Left cardiac atrium (tissue), 4 donors: ENCODE results near the gene CDH13. TPM values are rescaled to one million over a fixed set of nuclear protein-coding genes. Genes with fewer than 3 reads are reported as not detected.

Source experiments
- ATAC-seq, 2 donors: fragments of 200-7000 bp; cut with Tn5 transposase; one replicate each; pipeline ENCODE4 v1.9.1; 2020; ENCODE audit warnings: mild to moderate bottlenecking in 2 of 2, moderate library complexity in 2 of 2
- DNase-seq: peaks from one replicate; pipeline ENCODE4 v3.0.0-alpha.2; 2020
- intact Hi-C, 2 donors: fragments of 100-400 bp; cut with DNase I; formaldehyde crosslinking; loops; one replicate each; pipeline versions ENCODE4 v1.14.1 to v1.15.1; 2022 to 2023
- total RNA-seq, 2 donors: library from RNA; stranded (reverse); fragmentation: NEBNext Ultra II Directional; extraction: Animal tissue kit (Norgen Biotek cat#: 25700); gene quantifications; one replicate each; pipeline ENCODE4 v1.2.1, GENCODE V29; 2021
- donor health status: DM: no; HTN: yes; CAD: no.
- donor health status: DM: no; HTN: yes; CAD: no; lungs with severe emphysema.
- donor health status: DM: yes; HTN: yes; CAD: no.
- donor health status: Dilated cardiomyopathy.

Gene CDH13
- total RNA-seq, 2 donors from 2014 or later, result 68.6 to 100 TPM

GRCh38 chr16:83797013-83797412 lies 1170.2 kb downstream of the CDH13 start:
- ATAC-seq (no peak), DNase-seq (no peak)
- intact Hi-C loops, result no loop called here

- ATAC-seq (no peak), DNase-seq (no peak)
- intact Hi-C loops, result no loop called here
Observed at GRCh38 chr16:83799336-83799735, 1172.6 kb downstream of the CDH13 start.

- intact Hi-C loops, result no loop called here
- ATAC-seq, result peak; percentile 57 to 70
- DNase-seq, result no peak
Observed at GRCh38 chr16:83802135-83802534, 1175.4 kb downstream of the CDH13 start.

DNA sequence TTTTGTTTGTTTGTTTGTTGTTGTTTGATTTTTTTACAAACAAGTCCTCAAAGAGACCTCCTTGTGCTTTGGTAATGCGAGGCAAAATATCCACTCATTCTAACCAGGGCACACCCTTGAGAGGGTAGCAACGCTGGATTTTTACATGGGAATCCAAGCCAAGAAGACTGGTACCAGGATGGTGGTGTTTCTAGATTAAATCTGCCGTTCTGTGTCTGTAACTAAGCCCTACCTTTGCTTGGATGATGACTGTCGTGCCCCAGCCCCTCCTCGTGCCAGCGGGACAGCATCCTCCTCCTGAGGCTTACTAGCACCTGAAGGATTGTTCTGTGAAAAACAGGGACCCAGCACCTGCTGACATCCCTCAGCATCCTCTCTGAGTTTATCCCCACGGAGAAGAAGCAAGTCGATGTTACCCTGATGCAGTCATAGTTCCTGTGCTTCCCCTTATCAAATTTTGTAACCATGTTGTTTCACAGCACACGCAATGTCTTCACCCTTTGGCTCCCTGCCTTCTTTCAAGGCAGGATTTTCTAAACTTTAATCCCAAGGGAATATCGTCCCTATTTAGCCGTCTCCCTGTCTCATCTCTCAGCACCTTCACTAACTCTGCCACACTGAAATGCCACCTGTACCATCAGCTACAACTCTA lies 1175.9 kb downstream of the CDH13 start:
- ATAC-seq, result no peak
- intact Hi-C loops, result no loop called here
- DNase-seq, result no peak

- intact Hi-C loops, result no loop called here
- ATAC-seq (no peak), DNase-seq (no peak)
Observed at GRCh38 chr16:83803811-83804210, 1177.0 kb downstream of the CDH13 start.

- DNase-seq, result no peak
- ATAC-seq, result no peak
- intact Hi-C loops, result no loop called here
Observed at GRCh38 chr16:83804366-83804765, 1177.6 kb downstream of the CDH13 start.

GRCh38 chr16:83806036-83806435 lies 1179.3 kb downstream of the CDH13 start:
- no peak for ATAC-seq
- no peak for DNase-seq
- intact Hi-C loops, result no loop called here

- DNase-seq, result no peak
- intact Hi-C loops, result no loop called here
- ATAC-seq, result no peak
Observed at GRCh38 chr16:83806731-83807130, 1180.0 kb downstream of the CDH13 start.

DNA sequence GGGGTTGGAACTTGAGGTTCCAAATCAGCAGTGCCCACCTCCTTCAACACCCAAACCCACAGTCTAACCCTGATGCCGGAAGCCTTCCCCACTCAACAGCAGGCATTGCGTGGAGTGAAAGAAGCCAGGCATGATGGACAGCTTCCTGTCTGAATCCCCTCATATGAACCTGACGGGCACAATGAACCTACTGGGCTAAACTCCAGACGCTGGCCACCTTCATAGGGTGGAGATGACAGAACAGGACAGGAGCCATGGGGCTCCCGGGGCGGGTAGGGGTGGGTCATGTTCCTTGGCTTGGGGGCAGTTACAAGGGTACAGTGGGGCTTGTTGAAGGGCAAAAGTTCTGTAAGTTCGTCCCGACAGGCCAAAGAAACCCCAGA lies 1180.5 kb downstream of the CDH13 start:
- no peak for DNase-seq
- ATAC-seq, result no peak
- intact Hi-C loops, result no loop called here

DNA sequence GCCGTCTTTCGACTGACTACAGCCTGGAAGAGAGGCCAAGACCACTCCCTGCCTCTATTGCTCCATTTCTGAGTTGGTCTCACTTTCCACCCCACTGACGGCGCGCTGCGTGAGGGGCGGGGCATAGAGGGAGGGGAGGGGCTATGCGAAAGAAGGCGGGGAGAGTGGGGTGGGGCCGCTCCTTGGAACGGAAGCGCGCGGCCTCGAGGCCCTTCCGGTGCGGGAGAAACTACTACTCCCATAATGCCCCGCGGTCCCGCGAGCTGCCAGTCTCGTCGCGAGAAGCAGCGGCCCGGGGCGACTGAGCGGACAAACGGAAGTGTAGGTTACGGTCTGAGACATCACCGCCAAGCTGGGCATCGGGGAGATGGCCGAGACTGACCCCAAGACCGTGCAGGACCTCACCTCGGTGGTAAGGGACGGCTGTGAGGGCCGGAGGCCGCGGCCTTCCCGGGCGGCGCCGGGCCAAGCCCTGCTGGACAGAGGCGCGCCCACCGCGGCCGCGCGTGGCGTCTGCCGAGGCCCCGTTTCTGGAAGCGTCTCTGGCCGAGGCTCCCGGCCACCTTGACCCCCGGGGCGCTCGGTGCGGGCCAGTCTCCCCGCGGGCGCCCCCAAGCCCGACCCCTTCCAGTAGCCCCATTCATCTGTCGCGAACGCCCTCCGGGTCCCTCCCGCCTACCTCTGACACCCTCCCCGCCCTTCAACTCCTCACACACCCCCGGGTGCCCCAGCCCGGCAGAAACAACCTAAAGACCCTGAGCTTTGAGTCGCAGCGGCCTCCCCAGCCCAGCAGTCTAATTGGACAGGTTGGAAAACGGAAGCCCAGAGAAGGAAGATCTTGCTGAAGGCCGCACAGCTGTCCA lies 1181.2 kb downstream of the CDH13 start, which contains the start of gene HSBP1:
HSBP1 (plus strand) TSS at position 269 of the 863 bp plus-strand sequence; CDS start at position 368, 99 bp downstream.
- peak; percentile 98 to 99 for ATAC-seq
- peak; percentile 97 for DNase-seq
- intact Hi-C loops, result no loop called here

GRCh38 chr16:83808573-83809014 lies 1181.8 kb downstream of the CDH13 start:
- intact Hi-C loops, result no loop called here
- DNase-seq (no peak), ATAC-seq (no peak)

- DNase-seq (no peak), ATAC-seq (no peak)
- intact Hi-C loops, result no loop called here
Observed at GRCh38 chr16:83809092-83809491, 1182.3 kb downstream of the CDH13 start.

DNA sequence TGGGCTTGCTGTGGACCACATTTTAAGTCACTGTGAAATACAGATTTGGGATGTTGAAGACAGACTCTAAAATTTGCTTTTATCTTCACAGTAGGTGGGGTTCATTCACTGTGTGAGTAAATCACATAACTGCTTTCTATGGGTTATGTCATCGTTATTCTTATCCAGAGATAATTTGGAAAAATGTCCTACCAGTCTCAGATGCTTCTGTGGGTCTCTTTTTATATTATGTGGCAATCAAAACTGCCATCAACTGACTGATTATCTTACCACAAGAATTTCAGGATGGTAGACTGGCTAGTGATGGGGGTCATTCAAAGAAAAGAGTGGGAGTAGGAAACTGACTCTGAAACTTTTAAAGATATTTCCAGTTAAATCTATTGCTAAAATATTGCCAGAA lies 1184.1 kb downstream of the CDH13 start:
- intact Hi-C loops, result no loop called here
- no peak for DNase-seq
- ATAC-seq, result no peak

GRCh38 chr16:83813823-83814658 lies 1187.3 kb downstream of the CDH13 start:
- DNase-seq, result no peak

DNA sequence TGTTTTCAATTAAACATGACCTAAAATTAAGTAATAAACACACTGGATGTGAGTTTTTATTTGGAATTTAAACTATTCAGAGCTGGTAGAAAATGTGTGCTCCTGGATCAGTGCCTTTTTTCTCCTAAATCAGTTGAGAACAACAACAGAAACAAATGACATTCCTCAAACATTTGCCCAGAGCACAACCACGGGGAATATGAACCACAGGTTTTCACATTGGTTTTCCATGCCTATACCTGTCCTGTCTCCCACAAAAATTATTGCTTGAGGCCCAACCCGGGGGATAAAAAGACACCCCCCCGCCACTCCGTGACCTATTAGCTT lies 1187.9 kb downstream of the CDH13 start:
- DNase-seq (no peak), ATAC-seq (no peak)
- intact Hi-C loops, result no loop called here

More at GRCh38 chr16:83813823-83814658, 1187.3 kb downstream of the CDH13 start:
- intact Hi-C loops, result no loop called here
- peak; percentile 55 to 69 for ATAC-seq

- no peak for ATAC-seq
- DNase-seq, result no peak
- intact Hi-C loops, result no loop called here
Observed at GRCh38 chr16:83817022-83817421, 1190.3 kb downstream of the CDH13 start.

GRCh38 chr16:83818276-83818675 lies 1191.5 kb downstream of the CDH13 start:
- intact Hi-C loops, result no loop called here
- DNase-seq, result no peak

DNA sequence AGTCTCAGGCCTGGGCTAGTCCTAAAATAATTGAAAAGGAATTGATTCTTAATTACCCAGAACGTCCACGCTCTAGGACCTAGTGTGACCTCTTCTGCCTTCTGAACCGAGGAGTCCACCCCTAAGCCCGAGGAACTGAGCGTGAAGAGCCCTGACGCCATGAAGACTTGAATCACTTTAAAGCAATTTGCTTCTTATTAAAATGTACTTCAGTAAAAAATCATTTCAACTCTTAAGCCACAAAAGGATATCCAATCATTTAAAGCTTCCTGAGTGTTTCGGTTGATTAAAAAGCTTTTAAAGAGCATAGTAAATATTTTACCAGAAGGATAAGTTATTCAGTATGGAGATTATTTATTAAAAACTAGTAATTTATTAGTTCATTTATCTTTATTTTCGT lies 1192.6 kb downstream of the CDH13 start:
- intact Hi-C loops, result no loop called here
- DNase-seq (no peak), ATAC-seq (no peak)

More at GRCh38 chr16:83818276-83818675, 1191.5 kb downstream of the CDH13 start:
- ATAC-seq, result no peak

DNA sequence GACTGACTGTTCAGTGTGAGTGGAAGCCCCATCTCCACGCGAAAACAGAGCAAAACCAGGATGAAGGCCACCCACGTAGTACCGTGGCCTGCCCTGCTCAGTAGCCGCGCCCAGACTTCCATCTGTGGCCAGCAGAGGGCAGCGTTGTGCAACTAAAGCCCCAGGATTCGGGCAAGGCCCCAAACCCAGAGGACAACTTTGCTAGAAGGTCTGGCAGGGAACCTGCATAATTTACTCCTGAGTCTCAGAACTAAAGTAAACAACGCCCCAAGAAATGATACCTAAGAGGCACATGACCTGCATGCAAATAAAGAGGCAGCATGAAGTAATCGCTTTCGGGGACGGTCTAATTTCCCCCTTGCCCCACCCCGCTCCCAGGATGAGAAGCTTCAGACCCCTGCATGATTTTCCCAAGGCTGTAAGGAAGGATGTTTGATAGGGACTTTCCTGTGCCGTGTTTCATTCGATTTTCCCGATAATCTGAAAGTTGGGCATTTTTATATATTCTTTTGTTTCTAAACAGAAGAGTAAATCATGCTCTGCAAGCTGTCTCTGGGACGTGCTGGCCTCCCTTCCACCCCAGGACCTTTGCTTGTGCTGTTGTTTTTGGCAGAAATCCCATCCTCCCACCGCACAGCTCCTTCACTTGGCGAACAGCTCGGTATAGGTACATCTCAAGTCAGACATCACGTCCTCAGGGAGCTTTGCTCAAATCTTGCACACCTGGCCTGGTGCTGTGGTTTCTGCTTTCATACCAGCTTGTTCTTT lies 1199.6 kb downstream of the CDH13 start:
- intact Hi-C loops, result loop anchor here (2.0 to 10.0 kb wide), 4 partner anchors 52 to 658 kb away; no protein-coding TSS in a partner anchor
- peak; percentile 94 to 96 for ATAC-seq

More for the DNA sequence above, 1199.6 kb downstream of the CDH13 start:
- peak; percentile 86 for DNase-seq
